Left lung (tissue), 10 donors: ENCODE results near the gene ADCY2. TPM values are rescaled to one million over a fixed set of nuclear protein-coding genes. Genes with fewer than 3 reads are reported as not detected.

Experiments used
- ATAC-seq: fragments of 200-7000 bp; cut with Tn5 transposase; one replicate; pipeline ENCODE4 v1.9.1; 2020; ENCODE audit warnings: moderate library complexity
- DNase-seq, 4 donors: peaks; one replicate each; pipeline ENCODE4 v3.0.0-alpha.2; 2013 to 2020
- H3K27ac ChIP-seq, 2 donors: fragments of 200-600 bp; sonication (generic) in 1 of 2; one replicate each; pipeline versions ENCODE4 v1.5.0 to v1.8.0; 2020 to 2021
- H3K27me3 ChIP-seq, 2 donors: fragments of 200-600 bp; sonication (generic) in 1 of 2; one replicate each; pipeline versions ENCODE4 v1.5.0 to v1.8.0; 2020 to 2021
- H3K36me3 ChIP-seq, 2 donors: fragments of 200-600 bp; sonication (generic) in 1 of 2; one replicate each; pipeline versions ENCODE4 v1.5.0 to v1.8.0; 2020 to 2021
- H3K4me1 ChIP-seq, 2 donors: fragments of 200-600 bp; one replicate each; pipeline ENCODE4 v1.8.0; 2021
- H3K4me3 ChIP-seq, 2 donors: fragments of 200-600 bp; sonication (generic) in 1 of 2; one replicate each; pipeline versions ENCODE4 v1.5.0 to v1.8.0; 2020 to 2021; ENCODE audit warnings: mild to moderate bottlenecking in 1 of 2
- H3K9me3 ChIP-seq, 2 donors: fragments of 200-600 bp; sonication (generic) in 1 of 2; one replicate each; pipeline versions ENCODE4 v1.5.0 to v1.8.0; 2020 to 2021
- CTCF ChIP-seq, 2 donors: fragments of 200-600 bp; sonication (generic) in 1 of 2; IDR thresholded peaks; one replicate each; pipeline versions ENCODE4 v1.5.0 to v1.8.0; 2021; ENCODE audit warnings: antibody characterized with exemption in 2 of 2
- intact Hi-C, 2 donors: fragments of 100-400 bp; cut with DNase I; formaldehyde crosslinking; loops; one replicate each; pipeline versions ENCODE4 v1.11.2 to v1.14.2; 2022
- polyA plus RNA-seq, 6 donors: library from polyadenylated mRNA; unstranded; fragments of 120-200 nt; gene quantifications; one replicate each; pipeline ENCODE4 v1.2.1, GENCODE V29; 2013; ENCODE audit not compliant: insufficient read length in 6 of 6
- total RNA-seq, 2 donors: library from RNA; stranded (reverse); fragmentation: NEBNext Ultra II Directional; extraction: Animal tissue kit (Norgen Biotek cat#: 25700); gene quantifications; one replicate each; pipeline ENCODE4 v1.2.1, GENCODE V29; 2021
- donor health status: DM: no; HTN: yes; CAD: no.
- donor health status: DM: no; HTN: no; CAD: no.

Gene ADCY2
- total and polyA plus RNA-seq, 8 donors, result 0.34 to 14.0 (median 9.6) TPM

DNA sequence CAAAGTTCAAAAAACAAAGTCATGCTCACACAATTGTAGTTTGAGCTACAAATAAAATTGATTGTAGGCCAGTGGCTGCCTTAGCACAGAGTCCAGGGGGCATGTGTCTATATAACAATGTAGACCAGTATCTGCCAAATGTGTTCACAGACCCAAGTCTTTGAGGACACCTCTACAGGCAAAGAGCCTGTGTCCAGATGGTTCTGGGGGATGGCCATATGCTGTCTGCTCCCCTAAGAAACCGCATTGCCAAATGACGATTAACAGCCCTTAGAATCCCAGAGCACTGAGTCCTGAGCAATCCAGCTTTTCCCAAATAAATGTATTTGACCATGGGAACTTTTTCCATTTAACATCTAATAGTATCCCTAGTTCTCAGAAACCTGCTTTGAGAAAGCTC is 169.6 kb downstream of the ADCY2 start:
- Histone ChIP-seq H3K27ac (no peak overlapping the region), H3K36me3 (no peaks in the 10 kb centered on the region), H3K27me3 (no peaks in the 10 kb centered on the region), H3K4me3 (no peak overlapping the region), H3K9me3 (no peaks in the 10 kb centered on the region), H3K4me1 (no peaks in the 10 kb centered on the region)
- ATAC-seq, result no peak
- intact Hi-C loops, result no loop called here
- no peak for TF ChIP-seq CTCF (IDR thresholded peaks at IDR 0.05)
- no peak for DNase-seq

DNA sequence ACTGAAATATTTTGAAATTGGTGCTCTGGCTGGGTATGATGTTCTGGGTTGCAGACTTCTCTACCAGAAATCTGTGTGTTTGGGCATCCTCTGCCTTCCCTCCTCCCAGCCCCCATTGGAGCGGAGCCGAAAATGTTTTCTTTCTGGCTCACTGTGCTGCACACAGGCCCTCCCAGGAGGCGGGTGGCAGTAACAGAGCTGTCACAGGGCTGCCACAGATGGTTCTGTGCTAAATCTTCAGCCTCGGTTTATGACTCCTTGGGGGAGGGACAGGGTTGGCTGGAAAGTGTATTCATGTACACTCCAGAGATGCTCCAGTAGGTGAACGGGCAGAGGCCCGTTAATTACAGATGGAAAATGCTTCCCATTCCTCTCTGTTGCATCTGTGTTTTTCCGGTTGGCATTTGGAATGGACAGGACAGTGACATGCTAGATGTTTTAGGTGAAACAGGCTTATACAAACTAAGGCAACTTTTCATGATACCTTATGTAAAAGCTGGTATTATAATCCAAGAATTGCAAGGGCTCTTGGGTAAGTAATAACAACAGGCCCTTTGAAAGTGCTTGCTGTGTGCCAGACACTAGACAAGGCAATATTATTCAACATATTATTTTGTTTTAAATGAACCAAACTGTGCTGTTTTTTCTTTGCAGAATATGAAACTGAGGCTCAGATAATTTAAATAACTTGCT is 180.2 kb downstream of the ADCY2 start:
- Histone ChIP-seq H3K4me1 (no peaks in the 10 kb centered on the region), H3K36me3 (no peaks in the 10 kb centered on the region), H3K27me3 (no peaks in the 10 kb centered on the region), H3K9me3 (peaks cover 0 to 2% of the 10 kb centered on the region in 2 donors), H3K27ac (no peak overlapping the region), H3K4me3 (no peak overlapping the region)
- DNase-seq (peak in 1 of 4 donors; percentile 3), ATAC-seq (no peak)
- intact Hi-C loops, result no loop called here
- TF ChIP-seq CTCF (IDR thresholded peaks at IDR 0.05), result no peak

GRCh38 chr5:7577381-7577780 is 181.4 kb downstream of the ADCY2 start:
- H3K27me3 ChIP-seq, result no peaks in the 10 kb centered on the region
- H3K4me1 ChIP-seq, result no peaks in the 10 kb centered on the region
- no peak overlapping the region for H3K27ac ChIP-seq
- intact Hi-C loops, result no loop called here
- DNase-seq, result no peak
- no peaks in the 10 kb centered on the region for H3K9me3 ChIP-seq
- H3K4me3 ChIP-seq, result no peak overlapping the region
- no peak for TF ChIP-seq CTCF (IDR thresholded peaks at IDR 0.05)
- H3K36me3 ChIP-seq, result no peaks in the 10 kb centered on the region
- no peak for ATAC-seq

GRCh38 chr5:7578071-7578470 is 182.1 kb downstream of the ADCY2 start:
- no peak overlapping the region for H3K27ac ChIP-seq
- no peaks in the 10 kb centered on the region for H3K36me3 ChIP-seq
- DNase-seq (peak in 1 of 4 donors; percentile 21), ATAC-seq (no peak)
- H3K27me3 ChIP-seq, result no peaks in the 10 kb centered on the region
- H3K9me3 ChIP-seq, result no peaks in the 10 kb centered on the region
- no peak for TF ChIP-seq CTCF (IDR thresholded peaks at IDR 0.05)
- intact Hi-C loops, result no loop called here
- H3K4me1 ChIP-seq, result no peaks in the 10 kb centered on the region
- no peak overlapping the region for H3K4me3 ChIP-seq

DNA sequence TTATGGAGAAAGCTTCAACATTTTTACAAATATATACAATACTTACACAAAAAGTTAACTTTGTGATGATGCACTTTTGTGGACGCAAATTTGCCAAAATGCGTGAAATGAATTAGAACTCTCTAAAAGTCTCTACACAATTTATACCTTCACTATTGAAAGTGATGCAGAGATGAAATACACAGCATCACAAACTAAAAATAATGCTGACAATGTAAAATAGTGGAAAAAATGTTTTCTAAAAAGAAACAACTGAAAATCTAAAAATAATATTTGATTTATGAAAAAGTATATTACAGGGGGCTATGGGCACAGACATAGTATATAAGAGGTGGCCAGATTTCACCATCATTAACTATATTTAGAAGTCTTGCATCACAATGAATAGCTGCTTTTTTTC is 188.8 kb downstream of the ADCY2 start:
- intact Hi-C loops, result no loop called here
- no peaks in the 10 kb centered on the region for H3K27me3 ChIP-seq

More for the DNA sequence above, 188.8 kb downstream of the ADCY2 start:
- Histone ChIP-seq H3K4me1 (no peaks in the 10 kb centered on the region), H3K9me3 (no peaks in the 10 kb centered on the region), H3K36me3 (no peaks in the 10 kb centered on the region), H3K4me3 (no peak overlapping the region), H3K27ac (no peak overlapping the region)
- no peak for DNase-seq
- no peak for TF ChIP-seq CTCF (IDR thresholded peaks at IDR 0.05)
- ATAC-seq, result no peak
